GM21786 (cell line): ENCODE measurements around the gene PWP1.
"Not testable (repeated sequence)": the region's sequence is repeated elsewhere in the genome, so short reads cannot be mapped to it uniquely, and the experiment has no call there.

ENCODE experiments used
- ATAC-seq: cut with Tn5 transposase; IDR thresholded peaks from one replicate; pipeline ENCODE4 v1.9.1; 2021; ENCODE audit not compliant: unreplicated experiment

The PWP1 gene

GRCh38 chr12:107667464-107667863, 18.1 kb upstream of the PWP1 start:
- no peak for ATAC-seq

GRCh38 chr12:107668320-107669098, 17.1 kb upstream of the PWP1 start:
- no peak for ATAC-seq

DNA sequence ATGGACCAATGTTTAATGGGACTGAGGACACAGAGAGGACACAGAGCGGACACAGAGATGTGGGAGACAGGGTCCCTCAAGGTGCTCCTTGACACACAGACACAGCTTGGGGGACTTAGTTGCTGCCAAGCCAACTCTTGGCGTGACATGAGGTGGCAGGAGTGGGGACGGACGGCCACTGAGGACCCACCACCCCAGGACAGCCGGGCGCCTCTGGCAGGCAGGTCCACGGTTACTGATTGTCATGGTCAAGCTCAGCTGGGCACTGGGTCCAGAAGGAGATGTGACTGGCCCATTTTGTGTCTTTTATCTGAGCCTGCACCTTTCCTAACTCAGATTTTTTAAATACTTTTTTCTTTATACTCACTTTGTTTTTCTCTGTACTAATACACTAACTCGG, 15.7 kb upstream of the PWP1 start:
- ATAC-seq = no peak

GRCh38 chr12:107670999-107671643, 14.5 kb upstream of the PWP1 start:
- peak; percentile 48 for ATAC-seq

GRCh38 chr12:107677671-107678070, 7.9 kb upstream of the PWP1 start:
- ATAC-seq = no peak

DNA sequence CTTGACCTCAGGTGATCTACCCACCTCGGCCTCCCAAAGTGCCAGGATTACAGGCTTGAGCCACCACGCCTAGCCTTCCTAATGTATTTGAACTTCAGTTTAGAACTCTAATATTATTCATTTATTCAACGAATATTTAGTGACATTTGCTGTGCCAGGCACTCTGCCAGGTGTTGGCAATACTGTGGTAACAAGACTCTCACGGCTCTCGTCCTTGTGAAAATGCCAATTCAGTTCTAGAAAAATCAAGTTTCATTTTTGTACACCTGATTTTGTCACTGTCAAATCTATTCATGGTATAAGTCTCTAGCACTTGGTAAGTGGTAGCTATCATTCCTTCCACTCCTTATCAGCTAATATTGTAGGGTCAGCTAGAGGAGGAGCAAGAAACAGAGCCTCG, 6.3 kb upstream of the PWP1 start:
- ATAC-seq = no peak

GRCh38 chr12:107681455-107681835, 4.2 kb upstream of the PWP1 start:
- no peak for ATAC-seq

DNA sequence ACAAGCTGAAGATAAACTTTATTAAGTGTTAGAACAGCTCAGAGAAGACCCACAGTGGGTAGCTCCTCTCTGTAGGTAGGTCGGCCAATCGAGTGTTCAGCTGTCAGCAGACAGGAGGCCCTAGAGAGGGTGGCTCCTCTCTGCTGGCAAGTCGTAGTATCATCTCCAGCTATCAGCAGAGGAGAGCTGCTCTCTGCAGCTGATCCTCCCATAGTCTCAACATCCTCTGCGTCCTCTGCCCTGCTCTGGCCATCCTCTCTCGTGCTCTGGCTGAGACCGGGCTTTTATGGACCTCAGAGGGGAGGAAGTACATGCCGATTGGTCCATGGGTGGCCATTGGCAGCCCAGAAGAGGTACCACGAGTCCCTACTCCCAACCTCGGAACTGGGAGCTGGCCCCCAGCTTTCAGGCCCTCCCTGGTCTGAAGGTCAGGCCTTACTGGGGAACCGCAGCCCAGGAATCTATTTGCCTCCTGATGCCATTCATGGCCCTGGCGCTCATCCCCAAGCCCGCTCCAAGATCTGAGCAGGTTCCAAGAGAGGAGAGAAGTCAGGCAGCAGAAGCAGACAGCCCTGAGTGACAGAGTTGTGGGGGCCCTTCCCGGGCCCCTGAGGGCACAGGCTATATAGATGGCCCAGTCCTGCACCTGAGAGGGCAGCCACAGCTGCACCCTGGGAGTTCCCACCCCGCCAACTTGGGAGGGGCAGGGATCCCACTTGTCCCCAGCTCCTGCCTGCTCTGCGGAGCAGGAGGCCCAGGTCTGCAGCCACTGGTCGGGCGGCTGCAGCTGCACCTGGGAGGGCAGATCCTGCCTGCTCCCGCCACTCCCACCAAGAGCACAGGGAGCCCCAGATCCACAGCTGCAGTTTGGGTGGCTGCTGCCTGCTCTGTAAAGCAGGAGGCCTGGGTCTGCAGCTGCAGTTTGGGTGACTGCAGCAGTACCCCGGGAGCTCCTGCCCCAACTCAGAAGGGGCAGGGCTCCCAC, 3.5 kb upstream of the PWP1 start:
- no peak for ATAC-seq

GRCh38 chr12:107684029-107684795, 1.4 kb upstream of the PWP1 start:
- no peak for ATAC-seq

DNA sequence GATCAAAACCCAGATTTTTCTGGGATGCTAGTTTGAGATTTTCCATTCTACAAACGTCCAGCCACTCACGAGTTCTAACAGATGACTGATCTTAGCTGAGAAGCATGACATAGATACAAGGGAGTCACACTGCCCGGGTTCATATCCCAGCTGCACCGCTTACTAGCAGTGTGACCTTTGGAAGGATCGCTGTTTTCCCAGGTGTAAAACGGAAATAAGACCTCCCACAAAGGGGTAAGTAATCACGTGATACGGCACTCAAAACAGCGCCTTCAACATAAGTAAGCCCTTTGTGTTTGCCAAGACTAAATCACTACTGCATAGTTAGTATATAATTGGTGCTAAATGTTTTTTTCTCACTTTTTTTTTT, 624 bp upstream of the PWP1 start:
- ATAC-seq = no peak

DNA sequence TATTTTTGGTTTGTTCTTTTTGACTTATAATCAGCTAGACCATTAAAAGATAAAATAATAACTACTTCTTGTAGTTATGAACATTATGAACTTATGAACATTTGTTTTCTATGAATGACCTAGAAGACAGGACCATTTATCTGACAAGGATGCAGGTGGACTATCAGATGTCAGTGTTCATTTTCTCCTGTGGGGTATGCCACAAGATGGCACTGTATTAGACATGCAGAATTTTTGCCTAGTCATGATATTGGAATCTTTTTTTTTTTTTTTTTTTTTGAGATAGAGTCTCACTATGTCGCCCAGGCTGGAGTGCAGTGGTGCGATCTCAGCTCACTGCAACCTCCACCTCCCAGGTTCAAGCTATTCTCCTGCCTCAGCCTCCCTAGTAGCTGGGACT, 10.2 kb downstream of the PWP1 start:
- not testable (repeated sequence) for ATAC-seq

GRCh38 chr12:107702106-107702505, 16.5 kb downstream of the PWP1 start:
- ATAC-seq = no peak

- ATAC-seq = no peak
These were observed 18.4 kb downstream of the PWP1 start for GRCh38 chr12:107704041-107704440.

DNA sequence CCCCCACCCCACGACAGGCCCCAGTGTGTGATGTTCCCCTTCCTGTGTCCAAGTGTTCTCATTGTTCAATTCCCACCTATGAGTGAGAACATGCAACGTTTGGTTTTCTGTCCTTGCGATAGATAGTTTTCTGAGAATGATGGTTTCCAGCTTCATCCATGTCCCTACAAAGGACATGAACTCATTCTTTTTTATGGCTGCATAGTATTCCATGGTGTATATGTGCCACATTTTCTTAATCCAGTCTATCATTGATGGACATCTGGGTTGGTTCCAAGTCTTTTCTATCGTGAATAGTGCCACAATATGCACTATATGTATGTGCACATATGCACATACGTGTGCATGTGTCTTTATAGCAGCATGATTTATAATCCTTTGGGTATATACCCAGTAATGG, 19.9 kb downstream of the PWP1 start:
- ATAC-seq = not testable (repeated sequence)

DNA sequence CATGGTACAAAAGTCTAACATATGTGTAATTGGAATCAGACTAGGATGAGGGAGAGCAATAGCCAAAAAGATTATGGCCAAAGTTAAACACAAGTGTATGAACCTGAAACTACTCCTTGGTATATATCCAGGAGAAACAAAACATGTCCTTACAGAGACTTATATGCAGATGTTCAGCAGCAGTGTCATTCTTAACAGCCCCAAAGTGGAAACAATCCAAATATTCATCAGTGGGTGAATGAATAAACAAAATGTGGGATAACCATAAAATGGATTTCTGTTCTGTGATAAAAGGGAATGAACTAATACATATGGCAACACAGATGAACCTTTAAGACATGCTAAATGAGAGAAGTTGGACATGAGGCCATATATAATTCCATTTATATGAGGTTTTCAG, 30.2 kb downstream of the PWP1 start:
- ATAC-seq = no peak

GRCh38 chr12:107718606-107719005, 33.0 kb downstream of the PWP1 start:
- ATAC-seq = no peak

DNA sequence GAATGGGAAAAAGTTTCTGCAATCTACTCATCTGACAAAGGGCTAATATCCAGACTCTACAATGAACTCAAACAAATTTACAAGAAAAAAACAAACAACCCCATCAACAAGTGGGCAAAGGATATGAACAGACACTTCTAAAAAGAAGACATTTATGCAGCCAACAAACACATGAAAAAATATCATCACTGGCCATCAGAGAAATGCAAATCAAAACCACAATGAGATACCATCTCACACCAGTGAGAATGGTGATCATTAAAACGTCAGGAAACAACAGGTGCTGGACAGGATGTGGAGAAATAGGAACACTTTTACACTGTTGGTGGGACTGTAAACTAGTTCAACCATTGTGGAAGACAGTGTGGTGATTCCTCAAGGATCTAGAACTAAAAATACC, 41.7 kb downstream of the PWP1 start:
- not testable (repeated sequence) for ATAC-seq

GRCh38 chr12:107727742-107728141, 42.1 kb downstream of the PWP1 start:
- not testable (repeated sequence) for ATAC-seq

- ATAC-seq = no peak
These were observed 45.2 kb downstream of the PWP1 start for GRCh38 chr12:107730618-107731341.

DNA sequence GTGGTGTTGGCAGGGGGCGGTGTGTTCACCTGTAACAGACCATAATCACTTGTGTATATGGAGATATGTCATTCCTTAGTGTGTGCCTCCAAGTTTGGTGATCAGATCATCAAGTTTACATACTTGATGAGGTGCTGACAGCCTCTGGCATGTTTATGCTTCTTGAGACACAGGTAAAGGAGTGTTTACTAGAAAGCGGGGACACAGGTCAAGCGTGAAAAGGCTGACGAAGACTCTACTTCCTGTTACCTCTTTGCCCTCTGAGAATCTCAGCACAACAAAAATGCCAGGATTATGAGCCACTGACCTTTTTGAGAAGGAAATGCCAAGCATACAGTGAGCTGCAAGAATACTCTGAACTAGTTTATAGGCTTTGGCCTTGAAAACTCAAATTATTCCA, 45.8 kb downstream of the PWP1 start:
- no peak for ATAC-seq
